Sigmoid colon (tissue), 7 donors: ENCODE results near the gene NHS. TPM values are rescaled to one million over a fixed set of nuclear protein-coding genes. Genes with fewer than 3 reads are reported as not detected.

Experiments
- DNase-seq: peaks from one replicate; pipeline ENCODE4 v3.0.0-alpha.2; 2019
- H3K27ac ChIP-seq, 4 donors: fragments of 200-600 bp; sonication (generic); one replicate each; pipeline ENCODE4 v1.5.1; 2016 to 2019; ENCODE audit warnings: mild to moderate bottlenecking in 1 of 4
- H3K27me3 ChIP-seq, 3 donors: fragments of 200-600 bp; sonication (generic); one replicate each; pipeline ENCODE4 v1.5.1; 2019; ENCODE audit warnings: mild to moderate bottlenecking in 1 of 3
- H3K36me3 ChIP-seq, 4 donors: fragments of 200-600 bp; sonication (generic); one replicate each; pipeline ENCODE4 v1.5.1; 2016 to 2019
- H3K4me1 ChIP-seq, 4 donors: fragments of 200-600 bp; sonication (generic); one replicate each; pipeline ENCODE4 v1.5.1; 2017 to 2019
- H3K4me3 ChIP-seq, 4 donors: fragments of 200-600 bp; sonication (generic); one replicate each; pipeline ENCODE4 v1.5.1; 2017 to 2019; ENCODE audit warnings: mild to moderate bottlenecking in 2 of 4, moderate library complexity in 1 of 4
- H3K9me3 ChIP-seq, 4 donors: fragments of 200-600 bp in 3 of 4; sonication (generic) in 3 of 4; one replicate each; pipeline versions ENCODE4 v1.5.1 to v1.6.1; 2013 to 2019
- CTCF ChIP-seq, 4 experiments: fragments of 450-650 bp in 3 of 4; fragments of 200-600 bp in 1 of 4; IDR thresholded peaks; one replicate each; pipeline ENCODE4 v1.5.1; 2016 to 2019; ENCODE audit warnings: antibody characterized with exemption in 4 of 4, mild to moderate bottlenecking in 3 of 4, moderate library complexity in 2 of 4
- EP300 ChIP-seq, 4 donors: sonication (generic); formaldehyde crosslinking; IDR thresholded peaks; one replicate each; pipeline ENCODE4 v1.6.1; 2017; ENCODE audit warnings: antibody characterized with exemption in 4 of 4
- POLR2A ChIP-seq, 2 donors: fragments of 450-650 bp; IDR thresholded peaks; one replicate each; pipeline ENCODE4 v1.6.1; 2016; ENCODE audit warnings: antibody characterized with exemption in 2 of 2, mild to moderate bottlenecking in 2 of 2, moderate library complexity in 2 of 2
- POLR2AphosphoS5 ChIP-seq, 4 donors: sonication (generic); formaldehyde crosslinking; IDR thresholded peaks; one replicate each; pipeline ENCODE4 v1.6.1; 2017; ENCODE audit warnings: antibody characterized with exemption in 4 of 4
- WGBS, 2 donors: extraction: QIAGEN DNeasy Blood & Tissue Kit; methylation state at CpG; one replicate each; pipeline ENCODE4 v1.1.7; 2013; 5-methylcytosine and 5-hydroxymethylcytosine counted together
- intact Hi-C: fragments of 100-400 bp; cut with DNase I; formaldehyde crosslinking; loops from one replicate; pipeline ENCODE4 v1.15.1; 2023
- polyA plus RNA-seq, 3 donors: library from polyadenylated mRNA; stranded (reverse); fragments of 200-250 nt; gene quantifications; one replicate each; pipeline ENCODE4 v1.2.3, GENCODE V29; 2013
- total RNA-seq, 4 donors: library from RNA; depleted of rRNA; stranded (reverse); fragments of >200 nt; gene quantifications; one replicate each; pipeline ENCODE4 v1.1.0, GENCODE V29; 2016
- donor health status: healthy with polysubstance abuse.
- donor health status: Bipolar disorder and iron deficiency.
- donor health status: healthy.

The NHS gene
- total and polyA plus RNA-seq, 7 donors: under 0.01 to 22.7 (median 9.3) TPM

- H3K27ac ChIP-seq: no peak overlapping the region
- H3K4me1 ChIP-seq: peaks cover 0 to 12% (median 3%) of the 10 kb centered on the region in 4 donors
- no peak overlapping the region for H3K4me3 ChIP-seq
- H3K9me3 ChIP-seq: no peaks in the 10 kb centered on the region
- DNase-seq: no peak
- H3K27me3 ChIP-seq: no peaks in the 10 kb centered on the region
- no peaks in the 10 kb centered on the region for H3K36me3 ChIP-seq
- no peak for TF ChIP-seq EP300 (IDR thresholded peaks at IDR 0.05)
- no peak for TF ChIP-seq POLR2A (IDR thresholded peaks at IDR 0.05)
- intact Hi-C loops: no loop called here
- WGBS, 2 donors: 65 to 87% methylated on average over 6 of the region's 6 CpGs
Observed at GRCh38 chrX:17475449-17476217, 100.6 kb downstream of the NHS start.

- no peaks in the 10 kb centered on the region for H3K9me3 ChIP-seq
- intact Hi-C loops: no loop called here
- no peaks in the 10 kb centered on the region for H3K27me3 ChIP-seq
- DNase-seq: no peak
- WGBS, 2 donors: 81 to 84% methylated on average over 2 of the region's 2 CpGs
- peaks cover 0 to 15% (median 3%) of the 10 kb centered on the region in 4 donors for H3K4me1 ChIP-seq
- no peaks in the 10 kb centered on the region for H3K36me3 ChIP-seq
- H3K4me3 ChIP-seq: no peak overlapping the region
- no peak overlapping the region for H3K27ac ChIP-seq
- no peak for TF ChIP-seq POLR2A (IDR thresholded peaks at IDR 0.05)
- no peak for TF ChIP-seq EP300 (IDR thresholded peaks at IDR 0.05)
- no peak for TF ChIP-seq CTCF (IDR thresholded peaks at IDR 0.05)
- no peak for TF ChIP-seq POLR2AphosphoS5 (IDR thresholded peaks at IDR 0.05)
Observed at GRCh38 chrX:17476411-17476810, 101.4 kb downstream of the NHS start.

- Histone ChIP-seq H3K27me3 (no peaks in the 10 kb centered on the region), H3K36me3 (no peaks in the 10 kb centered on the region), H3K9me3 (no peaks in the 10 kb centered on the region), H3K4me1 (peaks cover 0 to 5% (median under 1%) of the 10 kb centered on the region in 4 donors), H3K27ac (no peak overlapping the region), H3K4me3 (no peak overlapping the region)
- intact Hi-C loops: no loop called here
- TF ChIP-seq POLR2AphosphoS5 (IDR thresholded peaks at IDR 0.05): no peak
- TF ChIP-seq POLR2A (IDR thresholded peaks at IDR 0.05): no peak
- TF ChIP-seq EP300 (IDR thresholded peaks at IDR 0.05): no peak
- no peak for TF ChIP-seq CTCF (IDR thresholded peaks at IDR 0.05)
- DNase-seq: no peak
- WGBS, 2 donors: 82 to 84% methylated on average over 4 of the region's 4 CpGs
Observed at GRCh38 chrX:17481086-17481485, 106.1 kb downstream of the NHS start.

- Histone ChIP-seq H3K27me3 (no peaks in the 10 kb centered on the region), H3K4me3 (no peak overlapping the region), H3K27ac (no peak overlapping the region), H3K4me1 (peaks cover 0 to 3% (median 0%) of the 10 kb centered on the region in 4 donors), H3K36me3 (no peaks in the 10 kb centered on the region), H3K9me3 (no peaks in the 10 kb centered on the region)
- WGBS, 2 donors: 81 to 85% methylated on average over 1 of the region's 1 CpG
- intact Hi-C loops: no loop called here
- TF ChIP-seq CTCF (IDR thresholded peaks at IDR 0.05) (no peak), POLR2AphosphoS5 (IDR thresholded peaks at IDR 0.05) (no peak), POLR2A (IDR thresholded peaks at IDR 0.05) (no peak)
- no peak for DNase-seq
Observed at GRCh38 chrX:17484592-17484991, 109.6 kb downstream of the NHS start.

- no peaks in the 10 kb centered on the region for H3K36me3 ChIP-seq
- intact Hi-C loops: no loop called here
- WGBS, 2 donors: 63 to 65% methylated on average over 5 of the region's 5 CpGs
- no peak for TF ChIP-seq CTCF (IDR thresholded peaks at IDR 0.05)
- TF ChIP-seq EP300 (IDR thresholded peaks at IDR 0.05): no peak
- no peak for TF ChIP-seq POLR2AphosphoS5 (IDR thresholded peaks at IDR 0.05)
- TF ChIP-seq POLR2A (IDR thresholded peaks at IDR 0.05): no peak
- H3K4me1 ChIP-seq: peaks cover 0 to 3% (median 0%) of the 10 kb centered on the region in 4 donors
- DNase-seq: no peak
- H3K9me3 ChIP-seq: no peaks in the 10 kb centered on the region
- H3K27me3 ChIP-seq: no peaks in the 10 kb centered on the region
- no peak overlapping the region for H3K4me3 ChIP-seq
- H3K27ac ChIP-seq: no peak overlapping the region
Observed at GRCh38 chrX:17485391-17485790, 110.4 kb downstream of the NHS start.
